Endometrial microvascular endothelial cells (primary cell): ENCODE measurements around the gene FANCG. TPM values are rescaled to one million over a fixed set of nuclear protein-coding genes. Genes with fewer than 3 reads are reported as not detected.

ENCODE experiments used
- in situ Hi-C: cut with HindIII; loops from 2 replicates; pipeline ENCODE4 v1.10.0; 2017; ENCODE audit warnings: low sequenced_read_pairs, low pct_unique_long_range_greater_than_20kb; ENCODE audit errors: inconsistent ontology term
- total RNA-seq: library from RNA; depleted of rRNA; stranded (reverse); fragments of >200 nt; gene quantifications from one replicate; pipeline ENCODE4 v1.2.3, GENCODE V29; 2015; ENCODE audit errors: inconsistent ontology term

Gene FANCG
- total RNA-seq, 1 donor from 2014 or later: 22.2 TPM

GRCh38 chr9:35072461-35073278 lies 7.1 kb downstream of the FANCG start, which contains the start of gene VCP:
Gene VCP, minus strand, starts transcription at chr9:35072625. Its CDS starts 272 bp downstream, at chr9:35072353.
- in situ Hi-C loops: no loop called here

- in situ Hi-C loops: no loop called here
Observed at GRCh38 chr9:35071814-35072460, 7.8 kb downstream of the FANCG start.

- in situ Hi-C loops: no loop called here
Observed at GRCh38 chr9:35070823-35071813, 8.6 kb downstream of the FANCG start.

- in situ Hi-C loops: no loop called here
Observed at GRCh38 chr9:35069020-35069419, 10.7 kb downstream of the FANCG start.

GRCh38 chr9:35067056-35067455 lies 12.7 kb downstream of the FANCG start:
- in situ Hi-C loops: no loop called here

- in situ Hi-C loops: no loop called here
Observed at GRCh38 chr9:35060548-35061207, 19.1 kb downstream of the FANCG start.

- in situ Hi-C loops: no loop called here
Observed at GRCh38 chr9:35059438-35059837, 20.3 kb downstream of the FANCG start.

- in situ Hi-C loops: no loop called here
Observed at GRCh38 chr9:35057271-35057620, 22.5 kb downstream of the FANCG start.

- in situ Hi-C loops: no loop called here
Observed at GRCh38 chr9:35056571-35057270, 23.0 kb downstream of the FANCG start.

GRCh38 chr9:35054871-35055644 lies 24.7 kb downstream of the FANCG start:
- in situ Hi-C loops: no loop called here

GRCh38 chr9:35054185-35054835 lies 25.4 kb downstream of the FANCG start:
- in situ Hi-C loops: no loop called here

- in situ Hi-C loops: no loop called here
Observed at GRCh38 chr9:35051069-35051967, 28.4 kb downstream of the FANCG start.

GRCh38 chr9:35048511-35048910 lies 31.2 kb downstream of the FANCG start:
- in situ Hi-C loops: no loop called here

GRCh38 chr9:35044071-35044470 lies 35.7 kb downstream of the FANCG start:
- in situ Hi-C loops: no loop called here

- in situ Hi-C loops: no loop called here
Observed at GRCh38 chr9:35042891-35043545, 36.7 kb downstream of the FANCG start.
